CD4-positive, alpha-beta memory T cell (primary cell): Measurements from ENCODE around the gene ARHGEF11. TPM values are rescaled to one million over a fixed set of nuclear protein-coding genes. Genes with fewer than 3 reads are reported as not detected.

Experiments used
- CTCF ChIA-PET: fragments of 350-600 bp; sonication (Branson Sonifier 250); formaldehyde crosslinking; loops from one replicate; lab custom pipeline; 2021; ENCODE audit warnings: inconsistent platforms; ENCODE audit not compliant: partially characterized antibody; lab: Charles Lee
- POLR2A ChIA-PET: fragments of 350-600 bp; sonication (Branson Sonifier 250); formaldehyde crosslinking; loops from one replicate; lab custom pipeline; 2021; ENCODE audit not compliant: partially characterized antibody; lab: Charles Lee
- DNase-seq, 5 donors: peaks; one replicate each; pipeline versions ENCODE4 v3.0.0 to v3.0.0-alpha.2; 2020 to 2022; ENCODE audit warnings: mixed read lengths in 1 of 5
- H3K27ac ChIP-seq: one replicate; pipeline ENCODE4 v1.7.0; 2013; ENCODE audit warnings: low read depth, low read length
- H3K27me3 ChIP-seq: 2 replicates; pipeline ENCODE4 v1.7.0; 2013; ENCODE audit warnings: mild to moderate bottlenecking, low read length, moderate library complexity; ENCODE audit not compliant: insufficient read depth
- H3K36me3 ChIP-seq: 2 replicates; pipeline ENCODE4 v1.7.0; 2013; ENCODE audit warnings: mild to moderate bottlenecking, low read length, moderate library complexity; ENCODE audit not compliant: insufficient read depth
- H3K4me1 ChIP-seq: 2 replicates; pipeline ENCODE4 v1.7.0; 2013; ENCODE audit warnings: mild to moderate bottlenecking, low read length, moderate library complexity; ENCODE audit not compliant: insufficient read depth
- H3K4me3 ChIP-seq, 2 donors: one replicate each; pipeline ENCODE4 v1.7.0; 2013; ENCODE audit warnings: low read length in 2 of 2, mild to moderate bottlenecking in 1 of 2
- H3K9me3 ChIP-seq, 2 donors: one replicate each; pipeline ENCODE4 v1.7.0; 2013; ENCODE audit warnings: low read length in 2 of 2, control low read depth in 1 of 2; ENCODE audit not compliant: control insufficient read depth in 1 of 2
- H3K27ac Mint-ChIP-seq, 7 donors: one replicate each; pipeline ENCODE4 v1.8.0; 2020 to 2021; ENCODE audit warnings: mixed read lengths in 7 of 7, mild to moderate bottlenecking in 6 of 7, inconsistent platforms in 3 of 7, moderate library complexity in 3 of 7
- H3K27me3 Mint-ChIP-seq, 2 donors: one replicate each; pipeline ENCODE4 v1.8.0; 2020 to 2021; ENCODE audit warnings: mixed read lengths in 2 of 2
- H3K36me3 Mint-ChIP-seq, 2 donors: one replicate each; pipeline ENCODE4 v1.8.0; 2020 to 2021; ENCODE audit warnings: mixed read lengths in 2 of 2, inconsistent platforms in 1 of 2, mild to moderate bottlenecking in 1 of 2
- H3K4me1 Mint-ChIP-seq, 4 donors: one replicate each; pipeline ENCODE4 v1.8.0; 2020 to 2021; ENCODE audit warnings: mixed read lengths in 4 of 4, mild to moderate bottlenecking in 1 of 4
- H3K4me3 Mint-ChIP-seq, 8 donors: one replicate each; pipeline ENCODE4 v1.8.0; 2020 to 2021; ENCODE audit warnings: mixed read lengths in 8 of 8, mild to moderate bottlenecking in 7 of 8, moderate library complexity in 6 of 8, inconsistent platforms in 3 of 8
- H3K9me3 Mint-ChIP-seq, 8 donors: one replicate each; pipeline ENCODE4 v1.8.0; 2020 to 2021; ENCODE audit warnings: mixed read lengths in 8 of 8, mild to moderate bottlenecking in 5 of 8, inconsistent platforms in 3 of 8, moderate library complexity in 1 of 8
- intact Hi-C: fragments of 100-400 bp; cut with micrococcal nuclease; formaldehyde crosslinking; loops from one replicate; pipeline ENCODE4 v1.15.1; 2023
- polyA plus RNA-seq, 2 donors: library from polyadenylated mRNA; unstranded; fragments of 300-500 nt; fragmentation: Illumina TruSeq; gene quantifications; one replicate each; pipeline ENCODE4 v1.2.3, GENCODE V29; 2021
- total RNA-seq, 2 experiments: library from RNA; stranded (reverse); gene quantifications; one replicate each; pipeline ENCODE4 v1.2.3, GENCODE V29; 2021

ARHGEF11 gene
- total and polyA plus RNA-seq, 4 experiments from 2014 or later = 7.9 to 24.1 (median 20.9) TPM

GRCh38 chr1:157025385-157025784 lies 20.2 kb downstream of the ARHGEF11 start:
- Mint-ChIP-seq H3K9me3 (peaks cover 0 to 29% (median 18%) of the 10 kb centered on the region in 8 donors), H3K27ac (no peak overlapping the region), H3K4me1 (no peaks in the 10 kb centered on the region), H3K4me3 (no peak overlapping the region), H3K36me3 (peaks cover 0 to 5% of the 10 kb centered on the region in 2 donors), H3K27me3 (peaks cover 13 to 19% of the 10 kb centered on the region in 2 donors)
- Histone ChIP-seq H3K27ac (no peak overlapping the region), H3K36me3 (no peaks in the 10 kb centered on the region), H3K27me3 (no peaks in the 10 kb centered on the region), H3K9me3 (peaks cover 0 to 3% of the 10 kb centered on the region in 2 donors), H3K4me3 (no peak overlapping the region), H3K4me1 (no peaks in the 10 kb centered on the region)
- intact Hi-C loops = no loop called here
- CTCF ChIA-PET = no interaction called here
- POLR2A ChIA-PET = no interaction called here
- DNase-seq = no peak

GRCh38 chr1:157021688-157022087 lies 23.9 kb downstream of the ARHGEF11 start:
- no peaks in the 10 kb centered on the region for H3K4me1 ChIP-seq
- Mint-ChIP-seq H3K9me3 (peaks cover 0 to 43% (median 34%) of the 10 kb centered on the region in 8 donors), H3K4me3 (no peak overlapping the region), H3K27ac (no peak overlapping the region), H3K27me3 (peaks cover 12 to 32% of the 10 kb centered on the region in 2 donors), H3K4me1 (no peaks in the 10 kb centered on the region), H3K36me3 (peaks cover 0 to 8% of the 10 kb centered on the region in 2 donors)
- H3K27me3 ChIP-seq = no peaks in the 10 kb centered on the region
- no peak overlapping the region for H3K4me3 ChIP-seq
- no peak for DNase-seq
- H3K27ac ChIP-seq = no peak overlapping the region
- no peaks in the 10 kb centered on the region for H3K36me3 ChIP-seq
- POLR2A ChIA-PET = no interaction called here
- CTCF ChIA-PET = no interaction called here
- peaks cover 0 to 3% of the 10 kb centered on the region in 2 donors for H3K9me3 ChIP-seq
- intact Hi-C loops = no loop called here

GRCh38 chr1:157019457-157019856 lies 26.1 kb downstream of the ARHGEF11 start:
- ChIA-PET POLR2A (no interaction called here), CTCF (no interaction called here)
- H3K27me3 ChIP-seq = peaks cover 6% of the 10 kb centered on the region
- Mint-ChIP-seq H3K27ac (no peak overlapping the region), H3K4me3 (no peak overlapping the region), H3K36me3 (peaks cover 0 to 8% of the 10 kb centered on the region in 2 donors), H3K4me1 (no peaks in the 10 kb centered on the region), H3K27me3 (peaks cover 12 to 29% of the 10 kb centered on the region in 2 donors), H3K9me3 (peaks cover 0 to 43% (median 34%) of the 10 kb centered on the region in 8 donors)
- DNase-seq = no peak
- H3K36me3 ChIP-seq = no peaks in the 10 kb centered on the region
- intact Hi-C loops = no loop called here
- H3K4me3 ChIP-seq = no peak overlapping the region
- peaks cover 0 to 3% of the 10 kb centered on the region in 2 donors for H3K9me3 ChIP-seq
- H3K4me1 ChIP-seq = no peaks in the 10 kb centered on the region
- H3K27ac ChIP-seq = no peak overlapping the region

- H3K27me3 Mint-ChIP-seq = peaks cover 19% of the 10 kb centered on the region in 2 donors
- peaks cover 6% of the 10 kb centered on the region for H3K27me3 ChIP-seq
- no peak overlapping the region for H3K4me3 ChIP-seq
- ChIA-PET POLR2A (no interaction called here), CTCF (no interaction called here)
- H3K4me1 Mint-ChIP-seq = no peaks in the 10 kb centered on the region
- no peaks in the 10 kb centered on the region for H3K36me3 ChIP-seq
- H3K4me1 ChIP-seq = no peaks in the 10 kb centered on the region
- no peaks in the 10 kb centered on the region for H3K9me3 ChIP-seq
- no peak overlapping the region for H3K27ac Mint-ChIP-seq
- no peaks in the 10 kb centered on the region for H3K36me3 Mint-ChIP-seq
- no peak overlapping the region for H3K27ac ChIP-seq
- H3K4me3 Mint-ChIP-seq = no peak overlapping the region
- no peaks in the 10 kb centered on the region for H3K9me3 Mint-ChIP-seq
- intact Hi-C loops = no loop called here
- no peak for DNase-seq
Observed at GRCh38 chr1:157011845-157012244, 33.7 kb downstream of the ARHGEF11 start.

- H3K27me3 ChIP-seq = no peaks in the 10 kb centered on the region
- no peaks in the 10 kb centered on the region for H3K9me3 ChIP-seq
- ChIA-PET POLR2A (no interaction called here), CTCF (no interaction called here)
- no peak overlapping the region for H3K4me3 Mint-ChIP-seq
- H3K4me1 ChIP-seq = no peaks in the 10 kb centered on the region
- H3K9me3 Mint-ChIP-seq = no peaks in the 10 kb centered on the region
- H3K4me1 Mint-ChIP-seq = no peaks in the 10 kb centered on the region
- no peak overlapping the region for H3K4me3 ChIP-seq
- intact Hi-C loops = no loop called here
- no peaks in the 10 kb centered on the region for H3K36me3 ChIP-seq
- H3K27ac ChIP-seq = no peak overlapping the region
- DNase-seq = no peak
- H3K36me3 Mint-ChIP-seq = no peaks in the 10 kb centered on the region
- peaks cover 21 to 32% of the 10 kb centered on the region in 2 donors for H3K27me3 Mint-ChIP-seq
- H3K27ac Mint-ChIP-seq = no peak overlapping the region
Observed at GRCh38 chr1:157008502-157008901, 37.0 kb downstream of the ARHGEF11 start.

GRCh38 chr1:157007306-157007705 lies 38.2 kb downstream of the ARHGEF11 start:
- no peaks in the 10 kb centered on the region for H3K4me1 Mint-ChIP-seq
- no peaks in the 10 kb centered on the region for H3K27me3 ChIP-seq
- DNase-seq = no peak
- intact Hi-C loops = no loop called here
- H3K4me3 ChIP-seq = no peak overlapping the region
- H3K9me3 ChIP-seq = no peaks in the 10 kb centered on the region
- ChIA-PET POLR2A (no interaction called here), CTCF (no interaction called here)
- no peaks in the 10 kb centered on the region for H3K36me3 Mint-ChIP-seq
- no peaks in the 10 kb centered on the region for H3K4me1 ChIP-seq
- H3K9me3 Mint-ChIP-seq = no peaks in the 10 kb centered on the region
- peaks cover 21 to 32% of the 10 kb centered on the region in 2 donors for H3K27me3 Mint-ChIP-seq
- H3K27ac Mint-ChIP-seq = no peak overlapping the region
- H3K4me3 Mint-ChIP-seq = no peak overlapping the region
- no peak overlapping the region for H3K27ac ChIP-seq
- no peaks in the 10 kb centered on the region for H3K36me3 ChIP-seq

GRCh38 chr1:157006676-157007075 lies 38.9 kb downstream of the ARHGEF11 start:
- POLR2A ChIA-PET = interaction anchor here (1.2 kb wide), 1 partner anchor 48 kb away, joined by 3 read pairs; no protein-coding TSS in a partner anchor
- Mint-ChIP-seq H3K9me3 (no peaks in the 10 kb centered on the region), H3K27ac (peak overlapping the region in 1 of 7 donors; percentile 48), H3K36me3 (no peaks in the 10 kb centered on the region), H3K27me3 (peaks cover 19 to 30% of the 10 kb centered on the region in 2 donors), H3K4me1 (no peaks in the 10 kb centered on the region), H3K4me3 (no peak overlapping the region)
- Histone ChIP-seq H3K9me3 (no peaks in the 10 kb centered on the region), H3K27me3 (no peaks in the 10 kb centered on the region), H3K27ac (no peak overlapping the region), H3K36me3 (no peaks in the 10 kb centered on the region), H3K4me3 (no peak overlapping the region), H3K4me1 (no peaks in the 10 kb centered on the region)
- intact Hi-C loops = no loop called here
- DNase-seq = no peak
- CTCF ChIA-PET = no interaction called here
